Endothelial cell of umbilical vein (primary cell): ENCODE measurements around the gene DHX34. TPM values are rescaled to one million over a fixed set of nuclear protein-coding genes. Genes with fewer than 3 reads are reported as not detected.

Experiments
- BruUV-seq: library from RNA; stranded (reverse); fragments of 400-500 nt; replicated peaks from 2 replicates; lab custom pipeline; 2021; lab: Mats Ljungman, UMichigan
- CTCF ChIA-PET: fragments of 300-600, 350-600 bp; sonication (Branson Sonifier 250); formaldehyde crosslinking; loops from one replicate; lab custom pipeline; 2021; ENCODE audit warnings: antibody characterized with exemption, inconsistent platforms; lab: Charles Lee
- POLR2A ChIA-PET: fragments of 300-600, 350-600 bp; sonication (Branson Sonifier 250); formaldehyde crosslinking; loops from one replicate; lab custom pipeline; 2021; ENCODE audit warnings: antibody characterized with exemption, inconsistent platforms; lab: Charles Lee
- DNase-seq: peaks from one replicate; pipeline ENCODE4 v3.0.0-alpha.2; 2011; ENCODE audit warnings: low read depth, low spot score
- FAIRE-seq: peaks from 2 replicates; lab custom pipeline; 2011; peaks lifted over from hg19 to GRCh38; lab: Jason Lieb, UNC
- H2AFZ ChIP-seq: 2 replicates; pipeline ENCODE4 v1.6.0; 2012; ENCODE audit warnings: low read depth, low read length, control low read depth, inconsistent platforms
- H3K27ac ChIP-seq: 2 replicates; pipeline ENCODE4 v1.5.1; 2011; ENCODE audit warnings: low read depth, mild to moderate bottlenecking, control low read depth, low read length, moderate library complexity; ENCODE audit not compliant: insufficient read depth
- H3K27me3 ChIP-seq, 2 experiments: 2 replicates each; pipeline versions ENCODE4 v1.6.0 to v1.6.1; 2011; ENCODE audit warnings: low read length in 2 of 2, mixed read lengths in 1 of 2; ENCODE audit not compliant: control insufficient read depth in 2 of 2, insufficient read depth in 2 of 2
- H3K36me3 ChIP-seq, 2 experiments: 2 replicates in 1 of 2; 3 replicates in 1 of 2; pipeline ENCODE4 v1.5.1; 2011; ENCODE audit warnings: low read length in 2 of 2, mild to moderate bottlenecking in 1 of 2, moderate library complexity in 1 of 2; ENCODE audit not compliant: control insufficient read depth in 2 of 2, insufficient read depth in 2 of 2; ENCODE audit errors: extremely low read depth in 1 of 2
- H3K4me1 ChIP-seq: 3 replicates; pipeline ENCODE4 v1.5.1; 2011; ENCODE audit warnings: mild to moderate bottlenecking, low read length; ENCODE audit not compliant: control insufficient read depth, insufficient read depth; ENCODE audit errors: extremely low read depth
- H3K4me2 ChIP-seq: 2 replicates; pipeline ENCODE4 v1.6.1; 2011; ENCODE audit warnings: low read length, control low read depth, mixed read lengths; ENCODE audit not compliant: insufficient read depth
- H3K4me3 ChIP-seq, 3 experiments: fragments of 200-600 bp in 1 of 3; sonication (generic), shearing (Covaris generic) in 1 of 3; replicated peaks in 1 of 3; 2 replicates each; pipeline ENCODE4 v1.5.1; 2011 to 2016; ENCODE audit warnings: control low read depth in 3 of 3, low read length in 3 of 3, mild to moderate bottlenecking in 2 of 3, inconsistent platforms in 1 of 3, low read depth in 1 of 3, moderate library complexity in 1 of 3; ENCODE audit not compliant: insufficient read depth in 1 of 3
- H3K79me2 ChIP-seq: 2 replicates; pipeline ENCODE4 v1.6.0; 2012; ENCODE audit warnings: low read length, inconsistent platforms; ENCODE audit not compliant: control insufficient read depth, insufficient read depth
- H3K9ac ChIP-seq: replicated peaks from 2 replicates; pipeline ENCODE3; 2011; ENCODE audit warnings: low read length, control low read depth; ENCODE audit not compliant: insufficient read depth; ENCODE audit errors: extremely low read depth
- H3K9me1 ChIP-seq: replicated peaks from 3 replicates; pipeline ENCODE4 v1.6.0; 2011; ENCODE audit warnings: mild to moderate bottlenecking, low read length; ENCODE audit not compliant: control insufficient read depth, insufficient read depth; ENCODE audit errors: extremely low read depth
- H3K9me3 ChIP-seq: replicated peaks from 2 replicates; pipeline ENCODE4 v1.5.1; 2012; ENCODE audit warnings: low read length, inconsistent platforms; ENCODE audit not compliant: control insufficient read depth, insufficient read depth
- H4K20me1 ChIP-seq: replicated peaks from 2 replicates; pipeline ENCODE3; 2011; ENCODE audit warnings: mild to moderate bottlenecking, low read length; ENCODE audit not compliant: control insufficient read depth, insufficient read depth; ENCODE audit errors: extremely low read depth
- EZH2 ChIP-seq: IDR thresholded peaks from 2 replicates; pipeline ENCODE4 v1.6.1; 2012; ENCODE audit warnings: borderline replicate concordance, low read depth, mild to moderate bottlenecking, moderate library complexity, low read length, inconsistent platforms; ENCODE audit not compliant: severe bottlenecking
- FOS ChIP-seq: IDR thresholded peaks from 2 replicates; pipeline ENCODE4 v1.6.1; 2011; ENCODE audit warnings: mild to moderate bottlenecking, low read length, moderate library complexity, borderline replicate concordance; ENCODE audit not compliant: insufficient read depth
- GATA2 ChIP-seq: IDR thresholded peaks from 2 replicates; pipeline ENCODE4 v1.7.0; 2011; ENCODE audit warnings: low read depth, mild to moderate bottlenecking, moderate library complexity, mixed read lengths, low read length; ENCODE audit not compliant: insufficient read length, insufficient read depth
- JUN ChIP-seq: IDR thresholded peaks from 2 replicates; pipeline ENCODE4 v1.6.1; 2011; ENCODE audit warnings: borderline replicate concordance, low read depth; ENCODE audit not compliant: insufficient read length, insufficient read depth
- MYC ChIP-seq: IDR thresholded peaks from one replicate; pipeline ENCODE4 v1.6.1; 2011; ENCODE audit warnings: mild to moderate bottlenecking, low read depth, low read length
- POLR2A ChIP-seq: IDR thresholded peaks from 2 replicates; pipeline ENCODE4 v1.6.1; 2012; ENCODE audit warnings: low read depth, mild to moderate bottlenecking, control low read depth, low read length
- POLR2AphosphoS5 ChIP-seq: IDR thresholded peaks from 2 replicates; pipeline ENCODE4 v1.6.1; 2012; ENCODE audit warnings: low read depth, mild to moderate bottlenecking, control low read depth, low read length, moderate library complexity; ENCODE audit not compliant: insufficient read depth
- dilution Hi-C: fragments of 300-500 bp; cut with MboI; formaldehyde crosslinking; loops from one replicate; pipeline ENCODE4 v1.15.0; 2019; ENCODE audit warnings: low sequenced_read_pairs; ENCODE audit not compliant: extremely low pct_ligation_motif_present
- intact Hi-C: fragments of 100-400 bp; cut with micrococcal nuclease; formaldehyde crosslinking; loops from one replicate; pipeline ENCODE4 v1.10.0; 2022
- polyA plus RNA-seq, 4 experiments: library from polyadenylated mRNA; depleted of rRNA in 3 of 4; stranded (reverse) in 3 of 4; unstranded in 1 of 4; fragments of >200 nt; gene quantifications; 2 replicates each; pipeline versions ENCODE4 v1.2.1 to v1.2.3, GENCODE V29; 2011 to 2012; ENCODE audit warnings: missing spikeins in 1 of 4
- total RNA-seq: library from RNA; stranded (reverse); gene quantifications from 2 replicates; pipeline ENCODE4 v1.2.3, GENCODE V29; 2021
- TF ChIP-seq, protein P1 (sequence below), 2 donors: IDR thresholded peaks; 1 replicate in 1 of 2; 2 replicates in 1 of 2; pipeline ENCODE4 v1.5.1; 2011; ENCODE audit warnings: low read length in 2 of 2, mild to moderate bottlenecking in 2 of 2, moderate library complexity in 2 of 2, control low read depth in 1 of 2, inconsistent platforms in 1 of 2, low read depth in 1 of 2; ENCODE audit not compliant: insufficient read depth in 1 of 2; ENCODE audit errors: extremely low read depth in 1 of 2
- TF ChIP-seq, protein P2 (sequence below): IDR thresholded peaks from 2 replicates; pipeline ENCODE4 v1.6.1; 2011; ENCODE audit not compliant: insufficient read depth, insufficient read length

DHX34 gene
- total and polyA plus RNA-seq, 2 donors (not counting 3 experiments of a cell fraction or from before 2014, with no cell fraction given) = 12.8 to 20.7 TPM

DNA sequence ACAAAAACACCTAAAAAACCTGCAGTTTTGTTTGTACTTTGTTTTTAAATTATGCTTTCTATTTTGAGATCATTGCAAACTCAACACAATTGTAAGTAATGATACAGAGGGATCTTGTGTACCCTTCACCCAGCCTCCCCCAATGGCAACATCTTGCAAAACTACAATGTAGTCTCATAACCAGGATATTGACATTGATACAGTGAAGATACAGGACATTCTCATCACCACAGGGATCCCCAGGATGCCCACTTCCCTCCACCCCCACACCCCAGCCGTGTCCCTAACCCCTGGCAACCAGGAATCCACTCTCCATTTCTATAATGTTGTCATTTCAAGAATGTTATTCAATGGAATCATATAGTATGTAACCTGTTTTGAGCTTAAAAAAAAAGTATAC, 27.5 kb upstream of the DHX34 start:
- Histone ChIP-seq H3K79me2 (no peaks in the 10 kb centered on the region), H3K4me2 (no peak overlapping the region), H3K36me3 (no peaks in the 10 kb centered on the region), H3K4me1 (peaks cover 7% of the 10 kb centered on the region), H3K27ac (no peak overlapping the region), H3K4me3 (no peak overlapping the region), H3K9me3 (no peaks in the 10 kb centered on the region), H3K9ac (no peak overlapping the region), H4K20me1 (no peaks in the 10 kb centered on the region), H3K9me1 (no peaks in the 10 kb centered on the region), H3K27me3 (peaks cover 0 to 4% of the 10 kb centered on the region in 2 experiments), H2AFZ (no peak overlapping the region)
- intact Hi-C loops (no loop called here), dilution Hi-C loops (no loop called here)
- BruUV-seq = no TSS peak
- no peak for TF ChIP-seq JUN
- ChIA-PET CTCF (interaction anchor here (1.0 to 3.7 kb wide), 2 partner anchors 27 to 69 kb away, joined by 4 to 13 read pairs; partner anchors contain the start of gene DHX34), POLR2A (no interaction called here)
- no peak for FAIRE-seq
- no peak for DNase-seq

DNA sequence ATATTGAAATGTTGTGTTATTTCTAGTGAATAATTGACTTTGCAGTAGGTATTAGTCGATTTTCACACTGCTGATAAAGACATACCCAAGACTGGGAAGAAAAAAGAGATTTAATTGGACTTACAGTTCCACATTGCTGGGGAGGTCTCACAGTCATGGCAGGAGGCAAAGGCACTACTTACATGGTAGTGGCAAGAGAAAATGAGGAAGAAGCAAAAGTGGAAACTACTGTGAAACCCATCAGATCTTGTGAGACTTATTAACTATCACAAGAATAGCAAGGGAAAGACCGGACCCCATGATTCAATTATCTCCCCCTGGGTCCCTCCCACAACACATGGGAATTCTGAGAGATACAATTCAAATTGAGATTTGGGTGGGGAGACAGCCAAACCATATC, 27.1 kb upstream of the DHX34 start:
- Histone ChIP-seq H3K36me3 (no peaks in the 10 kb centered on the region), H3K9ac (no peak overlapping the region), H2AFZ (no peak overlapping the region), H3K4me2 (no peak overlapping the region), H3K4me1 (peaks cover 7% of the 10 kb centered on the region), H3K79me2 (no peaks in the 10 kb centered on the region), H3K27ac (no peak overlapping the region), H3K27me3 (peaks cover 0 to 4% of the 10 kb centered on the region in 2 experiments), H4K20me1 (no peaks in the 10 kb centered on the region), H3K4me3 (no peak overlapping the region), H3K9me3 (no peaks in the 10 kb centered on the region), H3K9me1 (no peaks in the 10 kb centered on the region)
- CTCF ChIA-PET = interaction anchor here (1.0 to 3.7 kb wide), 3 partner anchors 17 to 69 kb away, joined by 4 to 13 read pairs (median 5); partner anchors contain the start of gene DHX34
- no peak for DNase-seq
- POLR2A ChIA-PET = no interaction called here
- no peak for FAIRE-seq
- dilution Hi-C loops = no loop called here
- BruUV-seq = no TSS peak
- TF ChIP-seq EZH2 = no peak
- TF ChIP-seq MYC = no peak
- TF ChIP-seq, protein P1, sequence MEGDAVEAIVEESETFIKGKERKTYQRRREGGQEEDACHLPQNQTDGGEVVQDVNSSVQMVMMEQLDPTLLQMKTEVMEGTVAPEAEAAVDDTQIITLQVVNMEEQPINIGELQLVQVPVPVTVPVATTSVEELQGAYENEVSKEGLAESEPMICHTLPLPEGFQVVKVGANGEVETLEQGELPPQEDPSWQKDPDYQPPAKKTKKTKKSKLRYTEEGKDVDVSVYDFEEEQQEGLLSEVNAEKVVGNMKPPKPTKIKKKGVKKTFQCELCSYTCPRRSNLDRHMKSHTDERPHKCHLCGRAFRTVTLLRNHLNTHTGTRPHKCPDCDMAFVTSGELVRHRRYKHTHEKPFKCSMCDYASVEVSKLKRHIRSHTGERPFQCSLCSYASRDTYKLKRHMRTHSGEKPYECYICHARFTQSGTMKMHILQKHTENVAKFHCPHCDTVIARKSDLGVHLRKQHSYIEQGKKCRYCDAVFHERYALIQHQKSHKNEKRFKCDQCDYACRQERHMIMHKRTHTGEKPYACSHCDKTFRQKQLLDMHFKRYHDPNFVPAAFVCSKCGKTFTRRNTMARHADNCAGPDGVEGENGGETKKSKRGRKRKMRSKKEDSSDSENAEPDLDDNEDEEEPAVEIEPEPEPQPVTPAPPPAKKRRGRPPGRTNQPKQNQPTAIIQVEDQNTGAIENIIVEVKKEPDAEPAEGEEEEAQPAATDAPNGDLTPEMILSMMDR (IDR thresholded peaks at IDR 0.05; ENCODE audit: extremely low read depth in 1 of 2, insufficient read depth in 1 of 2, low read depth in 1 of 2, low read length in 2 of 2) = no peak
- TF ChIP-seq POLR2AphosphoS5 = no peak
- TF ChIP-seq GATA2 = no peak
- no peak for TF ChIP-seq JUN
- no peak for TF ChIP-seq POLR2A
- TF ChIP-seq, protein P2, sequence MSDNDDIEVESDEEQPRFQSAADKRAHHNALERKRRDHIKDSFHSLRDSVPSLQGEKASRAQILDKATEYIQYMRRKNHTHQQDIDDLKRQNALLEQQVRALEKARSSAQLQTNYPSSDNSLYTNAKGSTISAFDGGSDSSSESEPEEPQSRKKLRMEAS = no peak
- no peak for TF ChIP-seq FOS
- intact Hi-C loops = no loop called here
